Lower lobe of right lung (tissue), 2 donors: ENCODE measurements around the gene REXO1. TPM values are rescaled to one million over a fixed set of nuclear protein-coding genes. Genes with fewer than 3 reads are reported as not detected.
"Not testable (repeated sequence)": the region's sequence is repeated elsewhere in the genome, so short reads cannot be mapped to it uniquely, and the experiment has no call there.

Experiments used
- ATAC-seq, 2 donors: fragments of 200-7000 bp; cut with Tn5 transposase; one replicate each; pipeline ENCODE4 v1.9.1; 2020 to 2022; ENCODE audit warnings: mild to moderate bottlenecking in 2 of 2, moderate library complexity in 2 of 2
- DNase-seq: peaks from one replicate; pipeline ENCODE4 v3.0.0-alpha.2; 2020
- H3K27ac ChIP-seq: fragments of 200-600 bp; one replicate; pipeline ENCODE4 v1.8.0; 2022
- H3K27me3 ChIP-seq: fragments of 200-600 bp; one replicate; pipeline ENCODE4 v1.8.0; 2022; ENCODE audit warnings: low read depth
- H3K36me3 ChIP-seq: fragments of 200-600 bp; one replicate; pipeline ENCODE4 v1.8.0; 2022; ENCODE audit warnings: mild to moderate bottlenecking
- H3K4me1 ChIP-seq: fragments of 200-600 bp; one replicate; pipeline ENCODE4 v1.8.0; 2022
- H3K4me3 ChIP-seq: fragments of 200-600 bp; one replicate; pipeline ENCODE4 v1.8.0; 2022; ENCODE audit warnings: mild to moderate bottlenecking
- H3K9me3 ChIP-seq: fragments of 200-600 bp; one replicate; pipeline ENCODE4 v1.8.0; 2022
- intact Hi-C: fragments of 100-400 bp; cut with DNase I; formaldehyde crosslinking; loops from one replicate; pipeline ENCODE4 v1.11.0; 2022
- total RNA-seq: library from RNA; stranded (reverse); fragmentation: NEBNext Ultra II Directional; extraction: Animal tissue kit (Norgen Biotek cat#: 25700); gene quantifications from one replicate; pipeline ENCODE4 v1.2.1, GENCODE V29; 2021
- TF ChIP-seq, protein P1 (sequence below): fragments of 200-600 bp; IDR thresholded peaks from one replicate; pipeline ENCODE4 v1.8.0; 2022; ENCODE audit warnings: antibody characterized with exemption, mild to moderate bottlenecking
- donor health status: DM: no; HTN: yes; CAD: no; lungs with severe emphysema.

Gene REXO1
- total RNA-seq, 1 donor from 2014 or later, result 29.1 TPM

DNA sequence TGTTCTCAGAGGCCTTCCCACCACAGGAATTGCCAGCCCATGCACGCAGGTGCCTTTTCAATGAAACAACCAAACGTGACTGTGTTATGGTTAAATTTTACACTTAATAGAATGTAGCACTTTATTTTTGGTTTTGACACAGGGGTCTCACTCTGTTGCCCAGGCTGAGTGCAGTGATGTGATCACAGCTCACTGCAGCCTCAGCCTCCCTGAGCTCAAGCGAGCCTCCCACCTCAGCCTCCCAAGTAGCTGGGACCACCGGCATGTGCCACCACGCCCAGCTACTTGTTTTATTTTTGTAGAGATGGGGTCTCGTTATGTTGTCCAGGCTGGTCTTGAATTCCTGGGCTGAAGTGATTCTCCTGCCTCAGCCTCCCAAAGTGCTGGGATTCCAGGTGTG lies 43.4 kb downstream of the REXO1 start:
- intact Hi-C loops, result no loop called here
- H3K27ac ChIP-seq, result no peak overlapping the region
- no peaks in the 10 kb centered on the region for H3K4me1 ChIP-seq
- no peak for ATAC-seq
- TF ChIP-seq, protein P1, sequence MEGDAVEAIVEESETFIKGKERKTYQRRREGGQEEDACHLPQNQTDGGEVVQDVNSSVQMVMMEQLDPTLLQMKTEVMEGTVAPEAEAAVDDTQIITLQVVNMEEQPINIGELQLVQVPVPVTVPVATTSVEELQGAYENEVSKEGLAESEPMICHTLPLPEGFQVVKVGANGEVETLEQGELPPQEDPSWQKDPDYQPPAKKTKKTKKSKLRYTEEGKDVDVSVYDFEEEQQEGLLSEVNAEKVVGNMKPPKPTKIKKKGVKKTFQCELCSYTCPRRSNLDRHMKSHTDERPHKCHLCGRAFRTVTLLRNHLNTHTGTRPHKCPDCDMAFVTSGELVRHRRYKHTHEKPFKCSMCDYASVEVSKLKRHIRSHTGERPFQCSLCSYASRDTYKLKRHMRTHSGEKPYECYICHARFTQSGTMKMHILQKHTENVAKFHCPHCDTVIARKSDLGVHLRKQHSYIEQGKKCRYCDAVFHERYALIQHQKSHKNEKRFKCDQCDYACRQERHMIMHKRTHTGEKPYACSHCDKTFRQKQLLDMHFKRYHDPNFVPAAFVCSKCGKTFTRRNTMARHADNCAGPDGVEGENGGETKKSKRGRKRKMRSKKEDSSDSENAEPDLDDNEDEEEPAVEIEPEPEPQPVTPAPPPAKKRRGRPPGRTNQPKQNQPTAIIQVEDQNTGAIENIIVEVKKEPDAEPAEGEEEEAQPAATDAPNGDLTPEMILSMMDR, result no peak
- no peaks in the 10 kb centered on the region for H3K36me3 ChIP-seq
- H3K27me3 ChIP-seq, result no peaks in the 10 kb centered on the region
- no peaks in the 10 kb centered on the region for H3K9me3 ChIP-seq
- no peak overlapping the region for H3K4me3 ChIP-seq
- no peak for DNase-seq

GRCh38 chr19:1799695-1800342 lies 48.5 kb downstream of the REXO1 start:
- H3K27me3 ChIP-seq, result peaks cover 14% of the 10 kb centered on the region
- intact Hi-C loops, result no loop called here
- TF ChIP-seq, protein P1, result no peak
- no peak overlapping the region for H3K4me3 ChIP-seq
- no peaks in the 10 kb centered on the region for H3K9me3 ChIP-seq
- no peak overlapping the region for H3K27ac ChIP-seq
- DNase-seq (no peak), ATAC-seq (no peak)
- no peaks in the 10 kb centered on the region for H3K36me3 ChIP-seq
- no peaks in the 10 kb centered on the region for H3K4me1 ChIP-seq

DNA sequence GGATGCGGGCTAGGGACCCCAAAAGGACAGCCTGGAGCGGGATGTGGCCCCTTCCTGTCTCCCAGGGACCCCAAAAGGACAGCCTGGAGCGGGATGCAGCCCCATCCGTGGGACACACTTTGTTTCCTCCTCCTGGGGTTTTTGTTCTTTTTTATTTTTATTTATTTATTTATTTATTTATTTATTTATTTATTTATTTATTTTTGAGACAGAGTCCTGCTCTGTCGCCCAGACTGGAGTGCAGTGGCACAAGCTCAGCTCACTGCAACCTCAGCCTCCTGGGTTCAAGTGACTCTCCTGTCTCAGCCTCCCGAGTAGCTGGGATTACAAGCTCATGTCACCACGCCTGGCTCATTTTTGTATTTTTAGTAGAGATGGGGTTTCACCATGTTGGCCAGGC lies 51.0 kb downstream of the REXO1 start:
- DNase-seq, H3K36me3 ChIP-seq, H3K4me3 ChIP-seq, intact Hi-C loops, H3K9me3 ChIP-seq, H3K4me1 ChIP-seq, H3K27ac ChIP-seq, ATAC-seq: not testable (repeated sequence)
- H3K27me3 ChIP-seq, result peaks cover 19% of the 10 kb centered on the region

DNA sequence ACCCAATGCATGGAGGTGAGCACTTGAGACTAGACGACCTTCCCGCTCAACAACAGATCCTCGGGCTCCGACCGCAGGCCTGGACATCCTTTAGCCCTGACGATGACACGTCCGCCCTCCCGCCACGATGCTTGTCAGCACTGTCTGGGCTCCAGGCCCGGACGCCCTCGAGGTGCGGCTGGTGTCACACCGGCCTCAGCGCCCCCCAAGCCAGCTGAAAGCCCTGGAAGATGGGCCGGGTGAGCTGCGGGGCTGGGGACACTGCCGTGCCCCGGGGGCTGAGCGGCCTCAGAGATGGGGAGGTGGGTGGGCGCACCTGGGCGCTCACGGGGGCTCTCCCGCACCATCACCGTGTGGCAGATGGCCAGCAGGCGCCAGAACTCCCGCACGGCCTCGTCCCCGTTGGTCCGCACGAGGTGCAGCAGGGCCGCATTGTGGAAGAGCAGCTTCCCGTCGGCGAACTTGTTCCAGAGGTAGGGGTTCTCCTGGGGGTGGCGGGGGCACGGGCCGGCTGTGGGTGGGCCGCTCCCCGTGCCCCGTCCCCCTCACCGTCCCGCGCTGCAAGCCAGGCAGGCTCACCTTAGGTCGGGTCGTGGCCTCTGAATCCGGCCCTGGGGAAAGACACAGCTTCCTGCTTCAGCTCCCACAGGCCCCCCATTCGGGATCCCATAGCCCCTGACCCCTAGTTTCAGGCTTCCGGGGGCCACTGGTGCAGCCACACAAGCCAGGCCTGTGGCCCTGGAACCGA lies 51.7 kb downstream of the REXO1 start:
- Histone ChIP-seq H3K27ac (no peak overlapping the region), H3K4me1 (no peaks in the 10 kb centered on the region), H3K27me3 (peaks cover 25% of the 10 kb centered on the region), H3K36me3 (no peaks in the 10 kb centered on the region), H3K9me3 (no peaks in the 10 kb centered on the region), H3K4me3 (no peak overlapping the region)
- intact Hi-C loops, result no loop called here
- DNase-seq (no peak), ATAC-seq (peak in 1 of 2 donors; percentile 41)
- TF ChIP-seq, protein P1, result no peak

DNA sequence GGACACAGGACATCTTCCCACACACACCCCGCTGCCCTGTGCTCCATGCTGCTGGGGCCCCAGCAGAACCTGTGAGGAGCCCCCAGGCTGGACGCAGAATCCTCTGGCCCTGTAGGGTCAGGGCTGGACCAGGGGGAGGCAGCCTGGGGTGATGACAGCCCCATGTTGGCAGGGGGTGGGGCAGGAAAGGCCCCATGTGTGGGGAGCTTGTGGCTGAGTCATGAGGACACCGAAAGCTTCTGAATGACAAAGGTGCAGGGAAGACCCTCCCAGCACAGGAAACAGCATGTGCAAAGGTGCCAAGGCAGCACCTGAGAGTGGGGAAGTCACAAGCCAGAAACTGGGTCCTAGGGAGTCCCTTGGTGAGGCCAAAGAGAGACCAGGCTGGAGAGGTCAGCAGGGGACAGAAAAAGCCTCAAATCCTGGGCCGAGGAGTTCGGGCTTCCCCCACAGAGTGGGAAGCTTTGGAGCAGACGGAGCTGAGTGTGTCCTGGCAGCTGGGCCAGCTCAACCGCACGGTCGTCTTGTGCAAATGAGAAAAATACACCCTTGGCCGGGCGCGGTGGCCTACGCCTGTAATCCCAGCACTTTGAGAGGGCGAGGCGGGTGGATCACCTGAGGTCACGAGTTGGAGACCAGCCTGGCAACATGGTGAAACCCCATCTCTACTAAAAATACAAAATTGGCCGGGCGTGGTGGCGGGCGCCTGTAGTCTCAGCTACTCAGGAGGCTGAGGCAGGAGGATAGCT lies 53.7 kb downstream of the REXO1 start:
- H3K27ac ChIP-seq, result no peak overlapping the region
- DNase-seq (no peak), ATAC-seq (no peak)
- no peaks in the 10 kb centered on the region for H3K9me3 ChIP-seq
- H3K27me3 ChIP-seq, result peaks cover 29% of the 10 kb centered on the region
- H3K4me3 ChIP-seq, result no peak overlapping the region
- TF ChIP-seq, protein P1, result no peak
- intact Hi-C loops, result no loop called here
- H3K4me1 ChIP-seq, result peaks cover 2% of the 10 kb centered on the region
- H3K36me3 ChIP-seq, result no peaks in the 10 kb centered on the region
